Hematopoietic multipotent progenitor cell treated with erythropoietin and hydrocortisone succinate and interleukin-3 and kit ligand, for 8 days (in vitro differentiated cells): ENCODE data around the gene TBC1D3G.
"Not testable (repeated sequence)": the region's sequence is repeated elsewhere in the genome, so short reads cannot be mapped to it uniquely, and the experiment has no call there.

Source experiments
- DNase-seq: peaks from one replicate; pipeline ENCODE4 v3.0.0-alpha.2; 2015

The TBC1D3G gene

GRCh38 chr17:36323584-36323983 is at the start of gene TBC1D3G:
Gene TBC1D3G, plus strand, starts transcription at chr17:36323884. Its CDS starts 1,528 bp downstream, at chr17:36325412.
- not testable (repeated sequence) for DNase-seq

- not testable (repeated sequence) for DNase-seq
Measured at GRCh38 chr17:36283256-36283655, 40.4 kb upstream of the TBC1D3G start.

GRCh38 chr17:36284219-36284618 is 39.5 kb upstream of the TBC1D3G start:
- not testable (repeated sequence) for DNase-seq

GRCh38 chr17:36289965-36290612 is 33.6 kb upstream of the TBC1D3G start:
- not testable (repeated sequence) for DNase-seq

GRCh38 chr17:36295161-36295560 is 28.5 kb upstream of the TBC1D3G start:
- not testable (repeated sequence) for DNase-seq

GRCh38 chr17:36315736-36316135 is 7.9 kb upstream of the TBC1D3G start:
- not testable (repeated sequence) for DNase-seq

- DNase-seq = not testable (repeated sequence)
Measured at GRCh38 chr17:36362496-36362895, 38.8 kb downstream of the TBC1D3G start.

- DNase-seq = not testable (repeated sequence)
Measured at GRCh38 chr17:36375938-36376337, 52.3 kb downstream of the TBC1D3G start.
